ENCODE data around the gene VPS13D. TPM values are rescaled to one million over a fixed set of nuclear protein-coding genes. Genes with fewer than 3 reads are reported as not detected.

VPS13D gene
- total RNA-seq, 4 donors from 2014 or later, result 137 to 238 (median 191) TPM

DNA sequence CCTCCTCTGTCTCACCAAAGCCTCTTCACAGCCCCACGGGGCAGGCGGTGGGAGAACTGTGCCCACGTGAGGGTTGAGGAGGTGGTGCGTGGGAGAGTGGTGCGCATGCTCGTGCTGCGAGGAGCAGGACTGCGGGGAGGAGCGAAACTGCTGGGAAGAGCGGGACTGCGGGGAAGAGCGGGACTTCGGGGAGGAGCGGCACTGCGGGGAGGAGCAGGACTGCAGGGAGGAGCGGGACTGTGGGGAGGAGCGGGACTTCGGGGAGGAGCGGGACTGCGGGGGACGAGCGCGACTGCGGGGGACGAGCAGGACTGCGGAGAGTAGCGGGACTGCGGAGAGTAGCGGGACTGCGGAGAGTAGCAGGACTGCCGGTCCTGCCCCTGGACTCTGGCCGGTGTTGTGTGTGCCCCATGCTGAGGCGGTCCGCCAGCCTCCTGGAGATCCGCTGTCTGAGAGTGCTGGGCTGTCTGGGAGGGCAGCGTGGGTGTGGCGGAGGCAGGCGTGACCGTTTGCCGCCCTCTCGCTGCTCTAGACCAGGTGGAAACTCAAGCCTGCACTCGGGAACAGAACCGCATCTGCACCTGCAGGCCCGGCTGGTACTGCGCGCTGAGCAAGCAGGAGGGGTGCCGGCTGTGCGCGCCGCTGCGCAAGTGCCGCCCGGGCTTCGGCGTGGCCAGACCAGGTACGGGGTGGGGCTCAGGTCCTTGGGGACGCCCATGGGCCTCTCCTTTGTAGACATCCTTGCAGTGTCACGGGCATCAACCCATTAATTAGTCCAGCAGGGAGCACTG is 38.4 kb upstream of the VPS13D start:
- 89 to 90% methylated on average over 50 to 57 of the region's 58 CpGs for WGBS, 2 donors
- TF ChIP-seq, protein P1, sequence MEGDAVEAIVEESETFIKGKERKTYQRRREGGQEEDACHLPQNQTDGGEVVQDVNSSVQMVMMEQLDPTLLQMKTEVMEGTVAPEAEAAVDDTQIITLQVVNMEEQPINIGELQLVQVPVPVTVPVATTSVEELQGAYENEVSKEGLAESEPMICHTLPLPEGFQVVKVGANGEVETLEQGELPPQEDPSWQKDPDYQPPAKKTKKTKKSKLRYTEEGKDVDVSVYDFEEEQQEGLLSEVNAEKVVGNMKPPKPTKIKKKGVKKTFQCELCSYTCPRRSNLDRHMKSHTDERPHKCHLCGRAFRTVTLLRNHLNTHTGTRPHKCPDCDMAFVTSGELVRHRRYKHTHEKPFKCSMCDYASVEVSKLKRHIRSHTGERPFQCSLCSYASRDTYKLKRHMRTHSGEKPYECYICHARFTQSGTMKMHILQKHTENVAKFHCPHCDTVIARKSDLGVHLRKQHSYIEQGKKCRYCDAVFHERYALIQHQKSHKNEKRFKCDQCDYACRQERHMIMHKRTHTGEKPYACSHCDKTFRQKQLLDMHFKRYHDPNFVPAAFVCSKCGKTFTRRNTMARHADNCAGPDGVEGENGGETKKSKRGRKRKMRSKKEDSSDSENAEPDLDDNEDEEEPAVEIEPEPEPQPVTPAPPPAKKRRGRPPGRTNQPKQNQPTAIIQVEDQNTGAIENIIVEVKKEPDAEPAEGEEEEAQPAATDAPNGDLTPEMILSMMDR (IDR thresholded peaks at IDR 0.05), result no peak
- TF ChIP-seq POLR2A (IDR thresholded peaks at IDR 0.05), result no peak
- intact Hi-C loops (cut with DNase I), result no loop called here
- Histone ChIP-seq H3K4me3 (replicated peaks in 1 of 3) (no peak overlapping the region), H3K9me3 (no peaks in the 10 kb centered on the region), H3K27ac (no peak overlapping the region), H3K27me3 (no peaks in the 10 kb centered on the region), H3K36me3 (no peaks in the 10 kb centered on the region), H3K4me1 (no peaks in the 10 kb centered on the region)
- DNase-seq, result no peak

DNA sequence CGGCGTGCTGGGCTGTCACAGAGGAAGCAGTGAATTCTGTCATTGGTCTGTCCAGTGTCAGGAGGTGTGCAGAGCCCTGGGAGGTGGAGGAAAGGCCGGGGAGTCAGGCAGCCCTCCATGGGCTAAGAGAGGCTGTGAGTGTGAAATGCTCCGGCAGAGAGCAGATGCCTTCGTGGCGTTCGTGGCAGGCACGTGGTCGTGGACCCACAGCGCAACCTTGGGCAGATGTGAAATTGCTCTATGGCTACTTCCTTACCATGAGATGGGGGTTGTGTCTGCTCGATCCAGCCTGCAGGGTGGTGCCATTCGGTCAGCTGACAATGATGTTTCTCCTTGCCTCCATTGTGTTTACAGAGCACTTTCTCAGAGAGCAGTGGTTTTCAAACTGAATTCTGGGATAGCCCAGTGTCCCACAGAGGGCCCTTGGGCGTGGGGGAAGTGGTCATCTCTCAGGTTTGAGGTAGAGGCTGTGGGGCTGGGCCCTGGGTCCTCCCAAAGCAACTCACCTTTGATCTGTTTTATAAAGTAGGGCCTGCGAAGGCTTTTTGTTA is 35.1 kb upstream of the VPS13D start:
- Histone ChIP-seq H3K4me3 (replicated peaks in 1 of 3) (no peak overlapping the region), H3K27ac (no peak overlapping the region), H3K27me3 (no peaks in the 10 kb centered on the region), H3K4me1 (peaks cover 4 to 18% of the 10 kb centered on the region in 2 donors), H3K36me3 (no peaks in the 10 kb centered on the region), H3K9me3 (no peaks in the 10 kb centered on the region)
- intact Hi-C loops (cut with DNase I), result no loop called here
- 85 to 90% methylated on average over 14 of the region's 14 CpGs for WGBS, 2 donors
- TF ChIP-seq POLR2A (IDR thresholded peaks at IDR 0.05), result no peak
- TF ChIP-seq, protein P1 (IDR thresholded peaks at IDR 0.05), result no peak
- no peak for DNase-seq

DNA sequence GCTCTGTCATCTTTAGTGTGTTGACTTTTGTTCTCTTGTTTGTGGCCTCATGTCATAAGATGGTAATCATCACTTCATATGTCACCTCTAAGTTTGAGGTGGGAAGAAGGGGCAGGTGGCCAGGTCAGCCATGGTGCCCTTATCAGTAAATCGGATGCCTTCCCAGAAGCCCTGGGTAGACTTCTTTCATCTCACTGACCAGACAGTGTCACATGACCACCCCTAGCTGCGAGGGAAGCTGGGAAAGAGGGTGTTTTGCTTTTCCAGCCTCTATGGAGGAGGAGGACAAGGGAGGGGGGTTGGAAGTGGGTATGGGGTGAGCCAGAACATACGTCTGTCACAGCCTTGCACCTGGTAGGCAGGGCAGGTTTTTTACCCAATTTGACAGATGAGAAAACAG is 34.4 kb upstream of the VPS13D start:
- WGBS, 2 donors, result 80 to 92% methylated on average over 3 of the region's 3 CpGs
- TF ChIP-seq, protein P1 (IDR thresholded peaks at IDR 0.05), result no peak
- no peak for TF ChIP-seq POLR2A (IDR thresholded peaks at IDR 0.05)
- Histone ChIP-seq H3K9me3 (no peaks in the 10 kb centered on the region), H3K4me3 (replicated peaks in 1 of 3) (no peak overlapping the region), H3K27me3 (no peaks in the 10 kb centered on the region), H3K36me3 (no peaks in the 10 kb centered on the region), H3K27ac (no peak overlapping the region), H3K4me1 (peaks cover 4 to 18% of the 10 kb centered on the region in 2 donors)
- intact Hi-C loops (cut with DNase I), result no loop called here
- no peak for DNase-seq

DNA sequence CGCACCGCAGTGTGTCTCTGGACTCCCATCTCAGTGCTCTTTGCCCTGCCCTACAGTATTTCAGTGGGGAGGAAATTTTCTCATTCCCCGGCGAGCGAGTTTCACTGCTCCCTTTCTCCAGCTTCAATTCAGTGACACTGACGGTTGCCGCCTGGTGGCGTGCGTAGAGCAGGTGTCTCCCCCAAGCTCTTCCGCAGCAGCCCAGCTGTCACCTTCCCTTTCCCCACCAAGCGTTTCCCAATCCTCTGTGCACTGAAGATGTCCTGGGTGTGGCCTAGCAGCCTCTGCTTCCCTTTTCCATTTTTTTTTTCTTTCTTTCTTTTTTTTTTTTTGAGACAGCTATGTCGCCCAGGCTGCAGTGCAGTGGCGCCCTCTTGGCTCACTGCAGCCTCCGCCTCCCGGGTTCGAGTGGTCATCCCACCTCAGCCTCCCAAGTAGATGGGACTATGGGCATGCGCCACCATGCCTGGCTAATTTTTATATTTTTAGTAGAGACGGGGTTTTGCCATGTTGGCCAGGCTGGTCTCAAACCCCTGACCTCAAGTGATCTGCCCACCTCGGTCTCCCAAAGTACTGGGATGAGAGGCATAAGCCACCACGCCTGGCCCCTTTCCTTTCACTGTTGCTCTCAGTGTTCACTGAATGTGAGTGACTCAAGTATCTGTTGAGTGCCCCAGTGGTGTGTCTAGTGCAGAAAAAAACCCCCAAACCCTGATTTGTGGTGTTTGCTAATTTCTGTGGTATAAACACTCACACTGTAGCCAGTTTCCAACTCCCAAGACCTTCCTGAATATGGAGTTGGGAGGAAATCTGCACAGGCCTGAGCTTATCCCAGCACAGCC is 33.0 kb upstream of the VPS13D start:
- TF ChIP-seq, protein P1 (IDR thresholded peaks at IDR 0.05), result no peak
- TF ChIP-seq POLR2A (IDR thresholded peaks at IDR 0.05), result no peak
- peaks cover 4 to 21% of the 10 kb centered on the region in 2 donors for H3K4me1 ChIP-seq
- peak overlapping the region in 1 of 3 donors; percentile 24 for H3K27ac ChIP-seq
- no peak overlapping the region for H3K4me3 ChIP-seq (replicated peaks in 1 of 3)
- H3K9me3 ChIP-seq, result no peaks in the 10 kb centered on the region
- no peak for DNase-seq
- 84 to 86% methylated on average over 20 of the region's 20 CpGs for WGBS, 2 donors
- no peaks in the 10 kb centered on the region for H3K36me3 ChIP-seq
- no peaks in the 10 kb centered on the region for H3K27me3 ChIP-seq
- intact Hi-C loops (cut with DNase I), result no loop called here

All from thyroid gland (tissue), 4 donors.